Globus pallidus (tissue), 1 donor: ENCODE measurements around the gene TTC28.
A peak's percentile ranks its signal among the peaks of the same experiment; 100 is the strongest.
"Not testable (repeated sequence)": the region's sequence is repeated elsewhere in the genome, so short reads cannot be mapped to it uniquely, and the experiment has no call there.

Experiments
- DNase-seq: peaks from one replicate; pipeline ENCODE4 v3.0.0-alpha.2; 2015; ENCODE audit warnings: low spot score

TTC28 gene

GRCh38 chr22:28481725-28482124 is 197.9 kb downstream of the TTC28 start:
- no peak for DNase-seq

- no peak for DNase-seq
These were observed 199.5 kb downstream of the TTC28 start for GRCh38 chr22:28480000-28480715.

- no peak for DNase-seq
These were observed 201.1 kb downstream of the TTC28 start for GRCh38 chr22:28478564-28478963.

GRCh38 chr22:28477556-28477955 is 202.1 kb downstream of the TTC28 start:
- DNase-seq = no peak

GRCh38 chr22:28474330-28474729 is 205.3 kb downstream of the TTC28 start:
- DNase-seq = no peak

- DNase-seq = no peak
These were observed 206.4 kb downstream of the TTC28 start for GRCh38 chr22:28473258-28473657.

- not testable (repeated sequence) for DNase-seq
These were observed 212.6 kb downstream of the TTC28 start for GRCh38 chr22:28467055-28467454.

GRCh38 chr22:28466399-28466798 is 213.2 kb downstream of the TTC28 start:
- no peak for DNase-seq

GRCh38 chr22:28465841-28466240 is 213.8 kb downstream of the TTC28 start:
- no peak for DNase-seq

GRCh38 chr22:28464127-28464526 is 215.5 kb downstream of the TTC28 start:
- DNase-seq = no peak

GRCh38 chr22:28463408-28463807 is 216.2 kb downstream of the TTC28 start:
- DNase-seq = not testable (repeated sequence)

GRCh38 chr22:28462901-28463300 is 216.7 kb downstream of the TTC28 start:
- no peak for DNase-seq

GRCh38 chr22:28462041-28462440 is 217.6 kb downstream of the TTC28 start:
- DNase-seq = no peak

- no peak for DNase-seq
These were observed 225.1 kb downstream of the TTC28 start for GRCh38 chr22:28454431-28455064.

- DNase-seq = no peak
These were observed 229.5 kb downstream of the TTC28 start for GRCh38 chr22:28450109-28450508.

GRCh38 chr22:28449041-28449440 is 230.6 kb downstream of the TTC28 start:
- DNase-seq = no peak

GRCh38 chr22:28448625-28449024 is 231.0 kb downstream of the TTC28 start:
- no peak for DNase-seq

- no peak for DNase-seq
These were observed 235.0 kb downstream of the TTC28 start for GRCh38 chr22:28444659-28445058.

- peak; percentile 76 for DNase-seq
These were observed 236.1 kb downstream of the TTC28 start for GRCh38 chr22:28443526-28443876.

- peak; percentile 31 for DNase-seq
These were observed 236.7 kb downstream of the TTC28 start for GRCh38 chr22:28442711-28443525.

- DNase-seq = peak; percentile 86
These were observed 237.4 kb downstream of the TTC28 start for GRCh38 chr22:28442264-28442710.

- DNase-seq = peak; percentile 50
These were observed 237.8 kb downstream of the TTC28 start for GRCh38 chr22:28441720-28442263.
